GM19328 (cell line): Measurements from ENCODE around the gene ADPRS.

ENCODE experiments used
- ATAC-seq: cut with Tn5 transposase; IDR thresholded peaks from one replicate; pipeline ENCODE4 v1.9.1; 2021; ENCODE audit warnings: mild to moderate bottlenecking, moderate library complexity; ENCODE audit not compliant: unreplicated experiment

Gene ADPRS

GRCh38 chr1:36086529-36087232, 2.0 kb upstream of the ADPRS start:
- no peak for ATAC-seq

- ATAC-seq, result no peak
Observed at GRCh38 chr1:36087233-36088123, 1.2 kb upstream of the ADPRS start.

GRCh38 chr1:36088265-36088576, 471 bp upstream of the ADPRS start:
- ATAC-seq, result no peak

GRCh38 chr1:36089393-36090121, 865 bp downstream of the ADPRS start:
- ATAC-seq, result no peak

- ATAC-seq, result no peak
Observed at GRCh38 chr1:36091141-36091540, 2.4 kb downstream of the ADPRS start.

GRCh38 chr1:36091698-36092097, 3.0 kb downstream of the ADPRS start:
- ATAC-seq, result no peak

- ATAC-seq, result no peak
Observed at GRCh38 chr1:36092166-36092797, 3.6 kb downstream of the ADPRS start.

GRCh38 chr1:36092798-36093185, 4.1 kb downstream of the ADPRS start:
- no peak for ATAC-seq

GRCh38 chr1:36093226-36093625, 4.5 kb downstream of the ADPRS start:
- no peak for ATAC-seq

GRCh38 chr1:36093929-36094328, 5.2 kb downstream of the ADPRS start:
- no peak for ATAC-seq

- no peak for ATAC-seq
Observed at GRCh38 chr1:36094621-36095061, 5.9 kb downstream of the ADPRS start.

- ATAC-seq, result no peak
Observed at GRCh38 chr1:36095760-36096405, 7.2 kb downstream of the ADPRS start.

- ATAC-seq, result no peak
Observed at GRCh38 chr1:36096500-36097432, 8.1 kb downstream of the ADPRS start.

- ATAC-seq, result no peak
Observed at GRCh38 chr1:36097693-36098585, 9.2 kb downstream of the ADPRS start.

- no peak for ATAC-seq
Observed at GRCh38 chr1:36098650-36099365, 10.1 kb downstream of the ADPRS start.

- no peak for ATAC-seq
Observed at GRCh38 chr1:36099681-36100341, 11.1 kb downstream of the ADPRS start.

- ATAC-seq, result no peak
Observed at GRCh38 chr1:36100376-36100775, 11.7 kb downstream of the ADPRS start.
